Measurements from ENCODE around the gene CA12.

Gene CA12

GRCh38 chr15:63308947-63309346, 72.7 kb downstream of the CA12 start:
- no peak for DNase-seq (ENCODE audit: low read depth in 2 of 2)

GRCh38 chr15:63308491-63308890, 73.2 kb downstream of the CA12 start:
- no peak for DNase-seq (ENCODE audit: low read depth in 2 of 2)

- DNase-seq (ENCODE audit: low read depth in 2 of 2): no peak
Measured at GRCh38 chr15:63306492-63307073, 75.1 kb downstream of the CA12 start.

GRCh38 chr15:63305260-63305659, 76.4 kb downstream of the CA12 start:
- DNase-seq (ENCODE audit: low read depth in 2 of 2): no peak

GRCh38 chr15:63301088-63301487, 80.6 kb downstream of the CA12 start:
- DNase-seq (ENCODE audit: low read depth in 2 of 2): no peak

GRCh38 chr15:63299943-63300575, 81.6 kb downstream of the CA12 start:
- DNase-seq (ENCODE audit: low read depth in 2 of 2): no peak

GRCh38 chr15:63296195-63296594, 85.5 kb downstream of the CA12 start:
- no peak for DNase-seq (ENCODE audit: low read depth in 2 of 2)

- DNase-seq (ENCODE audit: low read depth in 2 of 2): no peak
Measured at GRCh38 chr15:63295341-63295740, 86.3 kb downstream of the CA12 start.

- DNase-seq (ENCODE audit: low read depth in 2 of 2): no peak
Measured at GRCh38 chr15:63294359-63294758, 87.3 kb downstream of the CA12 start.

GRCh38 chr15:63292771-63293170, 88.9 kb downstream of the CA12 start:
- DNase-seq (ENCODE audit: low read depth in 2 of 2): no peak

GRCh38 chr15:63292241-63292640, 89.4 kb downstream of the CA12 start:
- no peak for DNase-seq (ENCODE audit: low read depth in 2 of 2)

- DNase-seq (ENCODE audit: low read depth in 2 of 2): no peak
Measured at GRCh38 chr15:63291507-63291906, 90.1 kb downstream of the CA12 start.

GRCh38 chr15:63288778-63289378, 92.8 kb downstream of the CA12 start:
- DNase-seq (ENCODE audit: low read depth in 2 of 2): no peak

GRCh38 chr15:63288342-63288741, 93.3 kb downstream of the CA12 start:
- no peak for DNase-seq (ENCODE audit: low read depth in 2 of 2)

- no peak for DNase-seq (ENCODE audit: low read depth in 2 of 2)
Measured at GRCh38 chr15:63287109-63287508, 94.5 kb downstream of the CA12 start.

- DNase-seq (ENCODE audit: low read depth in 2 of 2): no peak
Measured at GRCh38 chr15:63284335-63284734, 97.3 kb downstream of the CA12 start.

- no peak for DNase-seq (ENCODE audit: low read depth in 2 of 2)
Measured at GRCh38 chr15:63283126-63283525, 98.5 kb downstream of the CA12 start.

- no peak for DNase-seq (ENCODE audit: low read depth in 2 of 2)
Measured at GRCh38 chr15:63277893-63278456, 103.7 kb downstream of the CA12 start.

- DNase-seq (ENCODE audit: low read depth in 2 of 2): peak; percentile 35 to 55
Measured at GRCh38 chr15:63277038-63277892, 104.4 kb downstream of the CA12 start, which contains the start of gene APH1B. TSS of gene APH1B (plus strand) at chr15:63277605. CDS start at chr15:63277624, 19 bp downstream.

- DNase-seq (ENCODE audit: low read depth in 2 of 2): no peak
Measured at GRCh38 chr15:63276342-63277037, 105.2 kb downstream of the CA12 start.

- DNase-seq (ENCODE audit: low read depth in 2 of 2): no peak
Measured at GRCh38 chr15:63274427-63274826, 107.2 kb downstream of the CA12 start.

Measured in stimulated activated CD4-positive, alpha-beta T cell treated with anti-CD3 and anti-CD28 coated beads, Interleukin-15, amount 100 ng/mL, for 48 hours (primary cell).